AML-193 (cell line): ENCODE data around the gene GNA15.
"Not testable (repeated sequence)": the region's sequence is repeated elsewhere in the genome, so short reads cannot be mapped to it uniquely, and the experiment has no call there.

Source experiments
- DNase-seq, 2 experiments: peaks; one replicate each; lab custom pipeline; 2025; lab: John Stamatoyannopoulos, UW

Gene GNA15

GRCh38 chr19:3135961-3136683, at the start of gene GNA15:
Gene GNA15, plus strand, starts transcription at chr19:3136033. Its CDS starts 418 bp downstream, at chr19:3136451.
- DNase-seq: peak; percentile 55 to 59

- no peak for DNase-seq
These were observed 48.1 kb upstream of the GNA15 start for GRCh38 chr19:3087769-3088168.

- not testable (repeated sequence) for DNase-seq
These were observed 46.5 kb upstream of the GNA15 start for GRCh38 chr19:3089299-3089855.

GRCh38 chr19:3094601-3095440, 41.0 kb upstream of the GNA15 start:
- no peak for DNase-seq

GRCh38 chr19:3095441-3096191, 40.2 kb upstream of the GNA15 start:
- no peak for DNase-seq

- no peak for DNase-seq
These were observed 39.4 kb upstream of the GNA15 start for GRCh38 chr19:3096267-3096901.

- no peak for DNase-seq
These were observed 38.9 kb upstream of the GNA15 start for GRCh38 chr19:3096902-3097326.

- DNase-seq: no peak
These were observed 38.4 kb upstream of the GNA15 start for GRCh38 chr19:3097442-3097871.

GRCh38 chr19:3098141-3098514, 37.7 kb upstream of the GNA15 start:
- DNase-seq: no peak

GRCh38 chr19:3098515-3099346, 37.1 kb upstream of the GNA15 start:
- no peak for DNase-seq

GRCh38 chr19:3099347-3100145, 36.3 kb upstream of the GNA15 start:
- no peak for DNase-seq

- no peak for DNase-seq
These were observed 35.5 kb upstream of the GNA15 start for GRCh38 chr19:3100331-3100730.

GRCh38 chr19:3100747-3101730, 34.8 kb upstream of the GNA15 start:
- no peak for DNase-seq

- DNase-seq: no peak
These were observed 33.3 kb upstream of the GNA15 start for GRCh38 chr19:3102239-3103140.

GRCh38 chr19:3104708-3104983, 31.2 kb upstream of the GNA15 start:
- DNase-seq: no peak

GRCh38 chr19:3105641-3106508, 30.0 kb upstream of the GNA15 start:
- no peak for DNase-seq
